ENCODE data around the gene FAF1.

Gene FAF1

DNA sequence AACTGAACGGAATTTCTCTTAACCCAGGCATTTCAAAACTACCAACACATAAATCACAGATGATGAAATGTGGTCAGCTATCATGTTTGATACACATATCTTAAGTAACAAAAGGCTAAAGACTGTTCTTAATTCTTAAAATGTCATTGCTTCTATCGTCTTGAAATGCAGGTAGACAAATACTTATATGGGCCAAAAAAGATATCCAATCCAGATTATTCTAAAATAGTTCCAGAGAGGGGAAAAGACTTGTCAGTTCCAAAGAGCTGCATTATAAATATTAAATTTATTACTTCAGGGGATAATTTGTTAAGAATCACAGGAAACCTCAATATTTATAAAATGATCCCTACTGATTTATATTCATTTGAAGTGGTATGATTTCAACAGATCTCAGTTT lies 259.4 kb downstream of the FAF1 start:
- DNase-seq (ENCODE audit: low spot score), result no peak

DNA sequence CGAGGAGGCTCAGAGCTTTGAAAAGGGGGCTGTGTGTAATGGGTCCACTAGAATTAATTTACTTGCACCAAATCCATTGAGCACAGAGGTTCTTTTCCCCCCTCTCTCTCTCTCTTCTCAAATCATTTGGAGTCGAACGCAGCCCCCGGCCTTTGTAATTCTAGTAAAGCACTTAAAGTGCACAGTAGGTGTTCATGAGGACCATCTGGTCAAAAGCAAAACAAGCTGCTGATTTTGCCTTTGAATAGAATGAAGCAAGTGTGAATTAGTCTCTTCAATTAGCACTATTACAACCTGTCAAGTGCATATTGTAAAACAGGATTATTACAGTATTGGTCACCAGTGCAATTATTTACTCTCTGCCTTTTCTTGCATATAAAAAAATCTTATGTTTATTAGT lies 259.9 kb downstream of the FAF1 start:
- DNase-seq (ENCODE audit: low spot score), result no peak

DNA sequence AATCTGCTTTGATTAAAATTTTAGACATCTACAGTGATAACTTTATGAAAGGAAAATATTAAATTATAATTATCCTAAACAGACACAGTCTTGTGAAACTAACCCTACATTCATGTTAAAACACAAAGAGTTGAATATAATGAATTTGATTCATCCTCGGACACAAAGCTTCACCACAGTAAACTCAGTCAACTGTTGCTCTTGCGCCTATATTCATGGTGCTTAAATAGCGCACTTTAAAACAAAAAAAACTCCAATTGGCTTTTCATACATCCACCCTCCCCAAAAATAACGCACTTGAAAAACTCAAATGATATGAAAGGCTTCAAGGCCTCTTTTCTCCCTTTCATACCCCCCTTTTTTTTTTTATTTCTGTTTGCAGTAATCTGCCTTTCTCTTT lies 260.3 kb downstream of the FAF1 start:
- no peak for DNase-seq (ENCODE audit: low spot score)

DNA sequence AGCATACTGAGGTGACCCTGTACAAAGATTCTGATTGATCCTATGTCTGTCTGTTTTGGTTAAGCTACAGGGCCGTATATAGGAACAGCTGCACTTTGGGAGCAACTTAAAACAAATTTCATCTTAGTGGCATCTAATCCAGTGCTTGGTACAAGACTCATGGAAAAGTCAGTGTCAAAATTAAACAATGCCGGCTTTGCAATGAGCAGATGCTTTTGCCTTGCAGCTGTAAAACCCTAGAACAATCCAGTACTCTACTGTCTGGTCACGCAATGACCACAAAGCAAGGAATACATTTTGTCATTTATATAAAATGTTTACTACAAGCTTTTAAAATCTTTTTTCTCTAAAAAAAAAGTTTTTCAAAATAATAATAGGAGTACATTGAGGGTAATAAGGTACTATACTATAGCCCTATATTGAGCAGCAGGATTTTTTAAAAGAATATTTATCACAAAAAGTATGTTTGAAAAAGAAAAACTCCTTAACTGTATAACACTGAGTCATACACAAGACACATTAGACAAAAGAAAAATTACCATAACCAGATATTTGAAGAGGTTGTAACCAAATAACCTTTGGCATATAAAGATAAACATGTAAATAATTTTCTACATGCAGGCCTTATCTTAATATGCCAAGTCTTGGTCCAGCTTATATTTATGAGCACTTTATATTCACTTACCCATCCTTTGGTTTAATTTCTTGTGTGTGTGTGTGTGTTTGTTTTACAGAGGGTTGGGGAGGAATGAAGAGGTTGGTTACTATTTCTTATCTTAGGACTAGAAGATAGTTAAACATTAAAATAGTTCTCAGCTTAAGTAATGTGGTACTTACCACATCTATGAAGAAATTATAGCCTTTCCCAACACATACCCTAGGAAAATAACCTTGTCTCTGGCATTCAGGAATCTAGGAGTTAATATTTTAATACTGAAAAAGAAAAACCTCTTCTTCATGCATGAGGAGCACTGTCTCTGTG lies 262.3 kb downstream of the FAF1 start:
- no peak for DNase-seq (ENCODE audit: low spot score)

DNA sequence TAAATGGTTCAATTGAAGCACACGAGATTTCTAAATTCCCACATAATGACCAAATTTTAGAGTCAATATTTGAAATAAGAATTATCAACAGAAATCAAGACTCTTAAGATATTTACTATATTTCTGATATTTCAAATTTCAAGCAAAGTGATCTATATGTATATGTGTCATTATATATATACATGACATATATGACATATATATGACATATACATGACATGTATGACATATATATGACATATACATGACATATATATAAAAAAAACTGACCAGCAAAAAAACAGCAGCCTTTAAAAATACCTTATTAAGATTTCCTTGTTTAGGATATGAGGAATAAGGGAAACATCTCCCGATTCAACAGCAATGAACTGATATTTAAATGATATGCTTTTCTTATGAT lies 266.2 kb downstream of the FAF1 start:
- DNase-seq (ENCODE audit: low spot score), result no peak

DNA sequence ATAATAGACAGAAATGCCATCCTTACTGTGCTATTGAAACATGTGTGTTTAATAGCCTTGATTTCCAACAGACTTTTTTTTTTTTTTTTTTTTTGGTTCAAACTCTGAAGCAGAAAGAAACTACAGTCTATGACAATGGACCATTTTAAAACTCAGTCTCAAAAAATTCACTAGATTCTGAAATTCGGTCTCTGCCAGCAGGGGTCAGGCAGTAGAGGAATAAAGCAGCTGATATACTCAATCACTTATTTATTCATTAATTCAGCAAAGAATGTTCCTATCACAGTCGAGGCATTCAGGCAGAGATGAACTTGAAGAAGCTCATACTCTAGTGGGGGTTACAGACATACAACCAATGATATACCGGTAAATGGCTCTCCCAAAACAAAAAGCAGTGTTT lies 275.9 kb downstream of the FAF1 start:
- DNase-seq (ENCODE audit: low spot score), result no peak

DNA sequence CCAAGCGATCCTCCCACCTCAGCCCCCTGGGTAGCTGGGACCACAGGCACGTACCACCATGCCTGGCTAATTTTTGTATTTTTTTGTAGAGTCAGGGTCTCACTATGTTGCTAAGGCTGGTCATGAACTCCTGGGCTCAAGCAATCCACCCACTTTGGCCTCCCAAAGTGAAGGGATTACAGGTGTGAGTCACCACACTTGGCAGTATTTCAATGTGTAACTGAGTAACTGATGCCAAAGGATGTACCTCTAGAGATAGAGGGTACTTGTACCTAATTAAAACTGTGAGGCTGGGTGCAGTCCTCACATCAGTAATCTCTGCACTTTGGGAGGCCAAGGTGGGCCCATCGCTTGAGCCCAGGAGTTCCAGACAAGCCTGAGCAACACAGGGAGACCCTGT lies 278.1 kb downstream of the FAF1 start:
- DNase-seq (ENCODE audit: low spot score), result peak; percentile 32

DNA sequence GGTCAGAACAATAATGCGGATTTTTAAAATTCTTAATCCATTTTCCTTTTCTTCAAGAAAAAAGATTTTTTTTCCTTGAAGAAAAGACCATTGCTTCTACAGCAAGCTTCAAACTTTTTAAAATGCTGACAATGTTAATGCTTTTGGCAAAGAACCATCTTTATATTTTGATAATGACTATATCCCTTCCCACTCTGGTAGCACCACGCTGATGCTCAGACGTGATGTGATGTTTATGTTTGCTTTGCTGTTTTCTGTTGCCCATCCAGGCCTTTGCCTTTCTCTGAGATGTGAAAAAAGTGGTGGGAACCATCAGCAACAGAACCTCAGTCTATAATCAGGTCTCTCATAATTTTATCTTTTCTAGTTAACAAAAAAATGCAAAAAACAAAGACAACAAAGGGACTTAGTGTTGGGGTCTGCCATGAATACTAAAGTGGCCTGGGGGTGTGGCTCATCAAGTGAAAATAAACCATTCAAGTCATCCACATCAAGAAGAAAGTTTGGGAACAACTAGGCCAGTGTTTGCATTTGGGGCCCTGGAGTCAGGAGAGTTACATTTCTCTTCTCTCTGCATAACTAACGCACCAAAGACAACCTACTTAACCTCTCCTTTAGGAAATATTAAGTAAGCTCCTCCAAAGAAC lies 292.2 kb downstream of the FAF1 start:
- DNase-seq (ENCODE audit: low spot score), result no peak

DNA sequence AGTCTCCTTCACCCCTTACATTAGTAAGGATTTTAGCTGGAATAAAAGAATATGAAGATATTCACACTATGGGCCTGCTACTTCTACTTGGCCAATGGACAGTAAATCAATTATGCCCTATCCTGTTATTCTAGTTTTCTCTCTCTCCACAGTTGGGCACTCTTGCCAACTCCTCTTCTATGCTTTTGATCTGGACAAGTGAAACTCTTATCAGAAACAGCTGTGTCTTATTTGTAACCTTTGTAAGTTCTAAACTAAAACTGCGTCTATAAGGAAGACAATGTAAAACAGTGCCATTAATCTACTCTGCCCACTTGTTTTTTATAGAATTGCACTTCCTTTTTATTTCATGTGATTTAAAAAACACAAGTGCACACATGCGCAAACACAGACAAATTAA lies 292.8 kb downstream of the FAF1 start:
- DNase-seq (ENCODE audit: low spot score), result no peak

DNA sequence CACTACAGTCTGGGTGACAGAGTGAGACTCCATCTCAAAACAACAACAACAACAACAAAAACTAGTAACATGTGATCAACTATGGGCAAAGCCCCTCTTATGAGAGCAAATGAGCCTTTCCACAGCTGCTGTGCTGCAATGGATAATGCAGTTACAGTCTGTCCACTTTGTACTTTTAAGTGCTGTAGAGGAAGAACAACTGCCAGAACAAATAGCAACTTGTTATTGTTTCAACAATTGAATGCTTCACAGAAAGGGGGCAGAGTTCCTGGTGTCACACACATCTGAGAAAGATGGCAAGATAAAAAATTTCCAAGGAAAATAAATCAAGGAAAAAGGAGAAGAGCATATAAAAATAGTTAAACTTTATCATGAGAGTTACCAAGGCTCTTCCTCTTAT lies 293.2 kb downstream of the FAF1 start:
- DNase-seq (ENCODE audit: low spot score), result no peak

DNA sequence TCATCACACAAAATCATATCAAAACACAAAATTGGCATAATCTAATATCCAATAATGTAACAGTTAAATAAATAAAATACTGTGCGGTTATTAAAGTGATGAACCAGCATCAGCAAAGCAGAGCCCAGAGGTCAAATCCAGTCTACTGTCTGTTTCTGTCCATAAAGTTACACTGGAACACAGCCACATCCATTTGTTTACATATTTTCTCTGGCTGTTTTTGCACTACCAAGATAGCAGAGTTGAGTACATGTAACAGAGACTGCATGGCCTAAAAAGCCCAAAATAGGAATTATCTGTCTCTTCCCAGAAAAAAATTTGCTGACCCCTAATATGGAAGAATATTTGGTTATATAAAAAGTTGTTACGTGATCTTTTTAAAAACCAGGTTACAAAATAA lies 294.7 kb downstream of the FAF1 start:
- no peak for DNase-seq (ENCODE audit: low spot score)

DNA sequence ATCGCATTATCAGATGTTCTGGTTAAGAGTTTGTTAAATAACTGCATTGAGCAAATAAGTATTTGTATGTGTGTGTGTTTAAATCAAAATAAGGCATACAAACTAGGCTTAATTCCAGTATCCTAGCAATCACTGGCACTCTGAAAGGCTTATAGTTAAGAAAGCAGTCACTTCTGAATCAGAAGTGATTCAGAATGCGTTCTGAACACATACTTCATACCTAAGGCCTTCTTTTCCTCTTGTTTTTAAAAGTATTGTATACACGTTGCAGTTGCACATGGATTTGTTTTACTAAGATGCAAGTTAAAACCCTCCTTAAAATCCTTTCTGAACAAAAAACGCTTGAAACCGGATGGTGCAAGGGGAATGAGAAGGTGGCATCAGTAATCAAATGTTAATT lies 298.4 kb downstream of the FAF1 start:
- DNase-seq (ENCODE audit: low spot score), result peak; percentile 9

DNA sequence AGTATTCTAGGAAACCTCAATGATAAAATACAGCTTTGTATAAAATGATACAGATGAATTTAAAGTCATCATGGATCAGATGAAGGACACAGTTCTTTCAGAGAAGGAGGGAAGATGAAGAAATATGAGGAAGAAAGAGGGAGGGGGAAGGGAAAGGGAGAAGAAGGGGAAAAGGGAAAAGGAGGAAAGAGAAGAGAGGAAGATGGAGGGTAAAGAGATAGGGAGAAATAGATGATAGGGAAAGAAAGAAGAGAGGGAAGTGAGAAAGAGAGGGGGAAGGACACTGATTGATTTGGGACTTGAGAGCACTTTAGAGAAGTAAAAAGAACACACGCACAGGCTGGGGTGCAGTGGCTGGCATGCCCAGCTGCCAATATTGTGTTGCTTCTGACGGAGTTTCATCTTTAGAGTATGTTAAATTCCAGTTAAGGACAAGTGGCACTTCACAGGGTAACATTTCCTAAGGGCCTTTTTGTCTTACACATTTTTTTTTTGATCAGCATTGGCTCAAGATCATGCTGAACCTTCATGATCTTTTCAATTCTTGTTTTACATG lies 300.9 kb downstream of the FAF1 start:
- no peak for DNase-seq (ENCODE audit: low spot score)

DNA sequence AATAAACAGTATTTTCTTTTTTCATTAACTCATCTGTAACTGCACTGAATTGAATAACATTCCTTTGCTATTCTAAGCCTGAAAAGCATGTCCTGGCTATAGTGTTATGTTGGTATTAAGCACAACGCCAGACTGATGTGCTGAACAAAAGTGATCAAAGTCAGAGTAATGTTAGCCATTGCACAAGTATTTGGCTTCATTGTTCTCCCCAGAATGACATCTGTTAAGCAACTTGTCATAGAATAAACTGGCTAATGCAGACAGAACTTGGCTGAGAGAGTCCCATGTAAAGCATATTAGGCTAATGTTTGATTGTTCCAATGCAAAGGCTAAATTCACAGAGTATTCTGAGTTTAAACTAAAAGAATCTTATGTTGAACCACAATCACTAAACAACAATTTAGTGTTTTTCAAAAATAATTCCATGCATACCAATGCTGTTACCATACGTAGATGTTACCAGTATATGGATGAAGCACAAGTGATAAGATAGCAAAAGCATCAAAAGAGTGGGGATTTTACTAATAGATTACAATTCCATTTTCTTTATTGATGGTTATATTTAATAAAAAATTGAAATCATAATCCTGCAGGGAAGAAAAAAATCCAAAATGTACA lies 301.5 kb downstream of the FAF1 start:
- DNase-seq (ENCODE audit: low spot score), result no peak

DNA sequence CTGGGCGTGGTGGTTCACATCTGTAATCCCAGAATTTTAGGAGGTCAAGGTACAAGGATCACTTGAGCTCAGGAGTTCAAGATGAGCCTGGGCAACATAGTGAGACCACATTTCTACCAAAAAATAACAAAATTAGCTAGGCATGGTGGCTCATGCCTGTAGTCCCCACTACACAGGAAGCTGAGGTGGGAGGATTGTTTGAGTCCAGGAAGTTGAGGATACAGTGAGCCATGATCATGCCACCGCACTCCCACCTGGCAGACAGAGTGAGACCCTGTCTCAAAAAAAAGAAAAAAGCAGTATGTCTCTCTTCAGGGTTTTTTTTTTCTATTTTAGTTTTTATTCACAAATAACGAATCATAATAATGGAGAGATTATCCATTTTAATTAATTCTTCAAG lies 303.1 kb downstream of the FAF1 start:
- DNase-seq (ENCODE audit: low spot score), result no peak

DNA sequence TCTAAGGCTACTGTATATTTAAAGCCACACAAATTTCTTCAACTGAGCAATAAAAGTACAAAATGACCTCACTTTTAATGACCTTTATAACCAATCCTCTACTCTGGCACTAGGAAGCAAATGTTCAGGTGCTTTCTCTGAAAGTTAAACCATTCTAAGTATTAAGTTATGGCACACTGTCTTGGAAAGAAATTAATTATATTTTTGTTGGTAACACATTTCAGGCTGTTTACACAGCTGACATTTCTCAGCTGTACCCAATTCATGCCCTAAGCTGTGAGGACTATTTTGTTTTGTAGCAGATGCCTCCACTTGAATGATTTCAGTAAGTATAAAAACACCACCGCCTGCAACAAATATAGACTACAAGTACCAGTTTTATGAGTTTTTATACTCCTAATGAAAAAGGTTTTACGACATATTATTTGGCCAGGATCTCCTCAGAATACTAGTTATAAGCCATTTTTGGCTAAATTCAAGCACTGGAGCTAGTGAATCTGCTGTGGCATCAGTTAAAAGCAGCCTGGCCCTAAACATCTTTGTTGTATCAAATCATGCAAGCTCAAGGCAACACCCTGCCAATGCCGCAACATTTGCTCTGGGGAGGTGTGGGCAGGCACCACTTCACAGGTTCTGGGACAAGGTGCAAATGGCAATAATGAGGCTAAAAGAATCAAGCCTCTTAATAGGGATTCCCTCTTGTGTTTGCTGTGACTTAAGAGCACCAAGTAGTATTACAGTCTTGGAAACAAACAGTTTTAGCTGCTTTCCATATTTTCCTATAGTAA lies 308.4 kb downstream of the FAF1 start:
- no peak for DNase-seq (ENCODE audit: low spot score)

DNA sequence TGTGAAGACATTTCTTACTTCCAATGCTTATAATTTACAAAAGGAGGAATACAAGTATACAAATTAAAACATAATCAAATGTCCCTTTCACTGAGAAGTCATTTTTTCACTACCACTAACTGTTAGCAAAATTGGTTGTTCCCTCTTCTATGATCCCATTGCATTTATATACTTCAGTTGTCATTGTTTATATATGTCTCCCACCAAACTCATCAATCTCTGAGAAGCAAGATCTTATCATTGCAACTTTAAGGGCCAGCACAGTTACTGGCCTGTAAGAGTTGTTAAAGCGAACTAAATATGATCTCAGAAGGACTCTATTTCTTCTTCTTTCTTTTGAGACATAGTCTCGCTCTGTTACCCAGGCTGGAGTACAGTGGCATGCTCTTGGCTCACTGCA lies 313.5 kb downstream of the FAF1 start:
- no peak for DNase-seq (ENCODE audit: low spot score)

DNA sequence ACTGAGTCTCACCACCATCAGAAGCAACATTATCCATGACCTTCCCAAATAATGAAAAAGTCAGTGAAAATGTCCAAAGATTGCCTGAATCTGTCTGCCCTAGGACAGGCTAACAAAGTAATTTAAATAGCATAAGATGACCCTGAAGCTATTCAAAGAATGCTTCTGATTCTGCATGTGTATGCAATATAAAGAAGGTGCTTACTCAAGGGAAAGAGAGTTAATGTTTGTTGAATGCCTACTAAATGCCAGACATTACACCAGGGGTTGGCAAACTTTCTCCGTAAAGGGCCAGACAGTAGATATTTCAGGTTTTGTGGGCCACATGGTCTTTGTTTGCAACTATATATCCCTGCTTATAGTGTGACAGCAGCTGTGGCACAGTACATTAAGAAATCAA lies 314.9 kb downstream of the FAF1 start:
- no peak for DNase-seq (ENCODE audit: low spot score)

DNA sequence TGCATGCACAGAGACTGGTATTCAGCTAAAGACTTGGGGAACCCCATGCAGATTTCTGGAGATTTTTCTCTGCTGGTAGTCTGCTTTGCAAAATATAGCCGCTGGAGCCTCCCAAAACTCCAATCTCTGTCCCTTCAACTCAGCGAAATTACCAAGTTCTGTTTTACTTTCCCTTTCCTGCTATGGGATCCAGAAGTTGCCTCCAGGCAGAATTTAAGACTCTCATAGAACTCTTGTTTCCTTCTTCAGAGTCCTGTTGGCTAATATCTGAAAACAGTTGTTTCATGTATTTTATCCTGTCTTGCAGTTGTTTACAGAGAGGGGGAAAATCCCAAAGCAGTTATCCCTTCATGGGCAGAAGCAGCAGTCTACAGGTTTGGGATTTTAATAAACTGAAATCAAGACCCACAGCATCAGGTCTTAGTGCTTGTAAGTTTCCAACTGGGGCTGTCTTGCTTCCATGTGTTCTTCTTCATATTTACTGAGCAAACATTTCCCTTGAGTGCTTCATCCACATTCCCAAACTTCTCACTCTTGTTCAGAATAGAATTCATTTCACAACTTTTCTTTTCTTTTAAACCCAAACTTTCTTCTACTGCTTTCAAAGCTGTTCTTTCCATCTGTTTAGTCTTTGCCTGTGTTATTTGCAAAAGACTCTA lies 315.5 kb downstream of the FAF1 start:
- DNase-seq (ENCODE audit: low spot score), result no peak

DNA sequence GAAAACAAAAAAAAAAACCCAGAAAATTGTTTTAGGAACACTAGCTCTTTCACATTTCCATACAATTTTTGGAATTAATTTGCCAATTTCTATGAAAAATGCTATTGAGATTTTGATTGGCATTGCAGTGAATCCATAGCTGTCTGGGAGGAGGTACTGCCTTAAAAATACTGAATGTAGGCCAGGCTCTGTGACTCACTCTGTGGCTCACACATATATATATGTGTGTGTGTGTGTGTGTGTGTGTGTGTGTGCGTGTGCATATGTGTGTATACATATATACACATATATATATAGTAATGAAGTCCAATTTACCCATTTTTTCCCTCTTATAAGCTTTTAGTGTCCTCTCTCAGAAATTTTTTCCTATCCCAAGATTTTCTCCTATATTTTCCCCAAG lies 322.6 kb downstream of the FAF1 start:
- no peak for DNase-seq (ENCODE audit: low spot score)

DNA sequence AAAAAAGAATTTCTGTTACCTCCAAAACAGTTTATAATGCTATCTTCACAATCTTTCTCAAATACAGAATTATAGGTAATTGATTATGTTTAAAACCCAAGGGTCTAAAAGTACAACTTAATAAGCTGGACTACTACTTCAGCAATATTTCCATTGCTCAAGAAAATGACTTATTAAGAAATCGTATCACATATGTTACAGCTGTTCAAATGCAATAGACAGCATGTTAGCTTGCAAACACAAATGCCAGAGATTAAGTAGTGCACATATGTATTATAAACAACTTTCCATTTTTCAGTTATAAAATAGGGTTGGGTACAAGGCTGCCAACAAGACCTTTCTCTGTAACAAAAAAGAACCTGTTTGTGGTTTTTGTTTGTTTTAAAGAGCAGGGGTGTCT lies 325.8 kb downstream of the FAF1 start:
- DNase-seq (ENCODE audit: low spot score), result no peak

DNA sequence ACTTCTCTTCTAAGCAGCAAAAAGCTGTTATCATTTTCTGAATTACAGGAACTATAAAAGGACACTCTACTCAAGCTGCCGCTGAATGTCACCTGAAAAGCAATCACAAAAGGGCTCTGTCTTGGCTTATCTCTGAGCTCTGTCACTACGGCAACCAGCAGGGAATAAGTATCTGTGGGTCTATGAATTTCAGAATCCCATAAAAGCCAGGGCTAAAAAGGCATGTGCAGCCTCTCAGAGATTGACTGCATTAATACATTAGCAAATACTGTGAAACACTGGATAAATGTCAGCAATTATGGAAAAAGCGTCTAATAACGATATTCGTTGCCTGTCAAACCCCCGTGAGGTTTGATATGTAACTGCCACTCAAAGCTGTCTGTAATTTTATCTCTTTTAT lies 326.6 kb downstream of the FAF1 start:
- DNase-seq (ENCODE audit: low spot score), result no peak

All from RKO (cell line).